ENCODE results near the gene ZFPM1.
"Not testable (repeated sequence)": the region's sequence is repeated elsewhere in the genome, so short reads cannot be mapped to it uniquely, and the experiment has no call there.

The ZFPM1 gene

DNA sequence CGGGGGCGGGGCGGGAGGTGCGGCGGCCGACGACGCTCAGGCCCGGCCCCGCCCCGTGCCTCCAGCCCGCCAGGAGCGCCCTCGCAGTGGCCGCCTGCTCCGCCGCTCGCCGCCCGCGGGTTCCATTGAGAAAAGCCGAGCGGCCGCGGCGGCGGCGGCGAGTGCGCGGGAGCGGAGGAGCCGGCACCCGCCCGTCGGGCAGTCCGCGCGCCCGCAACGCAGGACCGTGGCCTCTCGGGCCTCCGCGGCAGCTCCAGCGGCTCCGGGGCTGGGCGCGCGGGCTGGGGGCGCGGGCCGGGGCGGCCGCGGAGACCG, at the start of gene ZFPM1:
Gene ZFPM1, plus strand, starts transcription at position 64 of the 315 bp plus-strand sequence. CDS start 359 bp downstream, outside the sequence.
- no peak for DNase-seq

DNA sequence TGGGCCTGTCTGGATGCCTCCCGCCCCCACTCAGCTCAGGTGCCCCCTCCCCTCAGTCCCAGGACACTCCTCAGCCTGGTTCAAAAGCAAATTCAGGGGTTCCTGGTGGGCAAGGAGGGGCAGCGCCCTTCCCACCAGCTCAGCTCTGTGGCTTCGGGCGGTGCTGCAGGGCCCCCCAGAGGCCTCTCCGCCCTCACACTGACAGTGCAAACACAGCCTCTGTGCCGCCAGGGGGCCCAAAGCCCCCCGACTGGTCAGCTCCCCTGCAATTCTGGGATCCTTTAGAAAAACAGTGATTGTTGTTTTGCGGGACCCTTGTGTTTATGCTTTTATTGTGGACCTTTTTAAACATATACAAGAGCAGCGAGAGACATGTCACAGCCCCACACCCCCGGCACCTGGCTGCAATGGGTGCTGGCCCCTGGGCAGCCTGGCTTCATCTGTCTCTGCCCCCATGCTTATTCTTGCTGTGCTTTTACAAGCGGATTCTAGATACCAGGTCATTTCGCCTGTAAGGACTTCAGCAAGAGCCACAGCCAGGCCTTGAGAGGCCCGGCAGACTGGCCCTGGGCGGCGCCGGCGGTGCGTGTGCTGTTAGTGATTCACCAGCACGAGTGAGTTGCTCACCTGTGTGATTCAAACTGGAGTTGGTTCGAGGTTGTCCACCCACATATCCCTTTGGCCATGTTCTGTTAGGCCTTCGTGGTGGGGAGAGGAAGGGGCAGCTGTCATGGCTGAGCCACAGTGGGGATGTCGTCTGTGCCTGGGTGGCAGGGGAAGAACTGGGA, 49.1 kb upstream of the ZFPM1 start:
- no peak for DNase-seq

DNA sequence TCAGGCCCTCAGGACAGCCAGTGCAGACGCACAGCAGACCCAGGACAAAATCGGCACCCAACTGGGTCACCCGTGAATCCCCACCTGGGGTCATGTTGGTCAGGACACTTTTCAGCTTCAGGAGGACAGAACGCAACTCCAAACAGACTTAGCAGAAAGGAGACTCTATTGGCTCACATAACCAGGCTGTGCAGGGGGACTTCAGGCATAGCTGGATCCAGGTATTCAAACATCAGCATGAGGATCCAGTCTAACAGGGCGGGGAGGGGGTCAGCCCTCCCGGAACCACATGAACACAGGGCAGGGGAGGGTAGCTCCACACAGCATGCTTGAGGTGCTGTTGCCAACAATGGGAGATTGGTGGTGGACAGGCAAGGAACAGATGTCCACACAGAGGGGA, 48.3 kb upstream of the ZFPM1 start:
- DNase-seq: no peak

DNA sequence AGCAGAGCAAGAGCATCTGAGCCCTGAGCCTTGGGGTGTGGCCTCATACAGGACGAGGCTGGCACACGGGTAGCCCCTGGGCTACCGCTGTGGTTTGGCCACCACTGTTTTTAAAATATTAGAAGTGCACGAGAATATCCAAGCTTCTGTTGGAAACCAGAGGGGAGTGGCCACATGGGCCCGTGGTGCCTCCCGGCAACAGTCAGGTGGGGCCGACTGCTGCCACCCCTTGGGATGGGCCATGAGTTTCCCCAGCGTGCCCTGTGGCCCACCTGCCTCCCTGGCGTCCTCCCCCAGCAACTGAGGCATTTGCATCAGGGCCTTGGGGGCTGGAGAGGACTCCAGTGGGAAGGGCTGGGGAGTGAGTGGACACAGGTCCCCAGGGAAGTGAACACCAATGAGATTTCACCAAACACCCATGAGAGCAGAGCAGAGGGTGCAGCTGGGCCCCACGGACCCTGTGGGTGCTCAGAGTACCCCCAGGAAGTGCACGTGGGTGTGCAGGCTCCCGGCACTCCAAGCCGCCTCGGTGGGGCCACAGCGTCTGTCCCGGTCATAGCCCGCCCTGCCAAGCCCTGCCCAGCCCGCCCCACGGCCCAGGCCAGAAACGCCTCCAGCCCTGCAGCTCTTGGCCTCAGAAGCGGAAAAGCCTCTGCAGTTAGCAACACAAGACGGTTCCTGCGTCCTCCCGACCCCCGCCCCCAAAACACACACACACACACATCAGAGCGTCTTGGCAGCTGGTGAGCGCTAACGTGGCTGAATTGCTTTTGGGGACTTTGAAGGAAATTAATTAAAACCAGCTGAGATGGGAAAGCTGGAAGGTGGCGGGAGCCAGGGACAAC, 47.6 kb upstream of the ZFPM1 start:
- DNase-seq: peak; percentile 80

DNA sequence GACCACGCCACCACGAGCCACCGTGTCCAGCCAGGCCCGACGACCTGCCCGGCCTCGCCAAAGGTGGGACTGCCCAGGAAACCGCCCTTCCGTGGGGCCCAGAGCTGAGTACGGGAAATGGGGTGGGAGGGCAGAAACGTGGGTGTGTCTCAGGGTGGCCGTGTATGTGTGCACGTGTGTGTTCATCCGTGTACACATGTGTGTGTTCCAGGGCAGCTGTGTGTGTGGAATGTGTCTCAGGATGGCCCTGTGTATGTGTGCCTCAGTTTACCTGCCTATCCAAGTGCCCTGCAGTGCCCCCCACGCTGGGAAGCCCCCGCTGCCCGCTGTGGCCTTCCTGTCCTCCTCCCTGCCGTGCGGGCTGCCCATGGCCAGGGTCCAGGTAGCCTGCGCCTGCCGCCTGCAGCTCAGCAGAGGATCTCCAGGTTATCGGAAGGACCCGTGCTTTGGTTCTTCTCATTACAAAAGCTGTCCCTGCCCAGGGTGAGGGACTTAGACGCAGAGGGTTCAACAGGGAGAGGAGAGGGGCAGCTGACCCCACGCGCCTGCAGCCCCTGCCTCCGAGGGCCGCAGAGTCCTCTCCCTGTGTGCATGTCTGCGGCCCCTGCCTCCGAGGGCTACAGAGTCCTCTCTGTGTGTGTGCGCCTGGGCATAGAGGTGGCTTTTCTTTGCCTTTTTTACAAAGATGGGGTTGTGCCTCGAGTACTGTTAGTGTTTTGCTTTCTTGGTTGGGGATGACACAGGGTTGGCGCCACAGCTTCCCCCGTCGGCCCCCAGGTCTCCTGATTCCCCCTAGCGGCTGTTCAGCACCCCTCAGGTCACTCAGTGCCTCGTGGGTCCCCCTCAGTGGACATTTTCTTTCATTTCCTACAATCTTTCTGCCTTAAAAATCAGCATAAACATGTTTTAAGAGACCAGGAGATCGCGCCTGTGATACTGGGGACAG, 46.7 kb upstream of the ZFPM1 start:
- no peak for DNase-seq

DNA sequence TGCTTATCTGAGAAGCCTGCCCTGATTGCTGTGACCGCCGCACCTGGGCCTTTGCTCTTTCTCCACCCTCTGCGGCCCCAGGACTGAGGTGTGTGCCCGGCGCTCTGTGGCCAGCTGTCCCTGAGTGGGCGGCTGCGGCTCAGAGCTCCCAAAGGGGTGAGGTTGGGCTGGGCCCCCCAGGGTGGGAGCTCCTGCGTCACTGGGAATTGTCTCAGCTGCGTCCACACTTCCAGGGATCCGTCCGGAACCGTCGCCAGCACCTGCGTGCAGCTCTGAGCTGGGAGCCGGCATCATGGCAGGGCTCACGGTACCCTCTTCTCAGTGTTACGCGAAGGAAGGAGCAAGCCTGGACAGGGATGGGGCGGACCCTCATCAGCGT, 46.0 kb upstream of the ZFPM1 start:
- no peak for DNase-seq

DNA sequence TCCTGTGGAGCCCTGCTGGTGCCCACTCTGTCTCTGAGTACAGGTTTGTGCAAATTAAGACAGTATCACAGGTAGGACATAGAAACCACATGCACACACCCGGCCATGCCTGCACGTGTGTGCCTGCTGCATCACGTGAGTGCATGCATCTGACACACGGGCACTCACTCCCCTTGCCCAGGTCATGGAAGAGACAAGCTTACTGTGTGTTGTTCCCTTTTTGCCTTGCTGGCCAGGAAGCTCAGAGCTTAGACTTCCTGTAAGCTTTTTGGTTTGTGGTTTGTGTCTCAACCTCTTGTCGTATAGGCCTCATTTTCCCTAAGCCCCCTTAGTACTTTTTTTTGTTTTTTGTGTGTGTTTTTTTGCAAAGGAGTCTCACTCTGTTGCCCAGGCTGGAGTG, 45.3 kb upstream of the ZFPM1 start:
- DNase-seq: no peak

DNA sequence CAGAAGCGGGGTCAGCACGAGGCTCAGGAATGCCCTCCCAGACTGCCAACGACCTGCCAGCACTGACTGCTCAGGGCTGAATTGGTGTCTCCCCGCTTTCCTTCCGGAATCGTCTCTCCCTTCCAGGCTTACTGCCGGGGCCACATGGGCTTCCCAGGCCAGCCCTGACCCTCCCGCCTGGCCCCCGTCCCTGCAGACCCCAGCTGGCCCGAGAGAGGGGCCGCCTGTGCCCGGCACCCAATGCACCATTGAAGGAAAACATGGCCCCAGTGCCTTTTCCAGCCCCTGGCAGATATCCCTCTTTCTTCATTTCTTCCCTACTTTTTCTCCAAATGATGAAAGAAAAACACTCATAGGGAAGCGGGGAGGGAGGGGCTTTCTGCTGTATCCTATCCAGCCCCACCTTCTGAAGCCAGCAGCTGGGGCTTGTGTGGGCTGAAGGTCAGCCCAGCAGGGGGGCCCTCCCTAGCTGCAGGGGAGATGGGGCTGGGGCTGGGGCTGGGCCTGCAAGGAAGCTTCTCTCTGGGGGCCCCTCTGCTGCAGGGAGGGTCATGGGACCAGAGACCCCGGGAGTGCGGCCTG, 44.4 kb upstream of the ZFPM1 start:
- no peak for DNase-seq

DNA sequence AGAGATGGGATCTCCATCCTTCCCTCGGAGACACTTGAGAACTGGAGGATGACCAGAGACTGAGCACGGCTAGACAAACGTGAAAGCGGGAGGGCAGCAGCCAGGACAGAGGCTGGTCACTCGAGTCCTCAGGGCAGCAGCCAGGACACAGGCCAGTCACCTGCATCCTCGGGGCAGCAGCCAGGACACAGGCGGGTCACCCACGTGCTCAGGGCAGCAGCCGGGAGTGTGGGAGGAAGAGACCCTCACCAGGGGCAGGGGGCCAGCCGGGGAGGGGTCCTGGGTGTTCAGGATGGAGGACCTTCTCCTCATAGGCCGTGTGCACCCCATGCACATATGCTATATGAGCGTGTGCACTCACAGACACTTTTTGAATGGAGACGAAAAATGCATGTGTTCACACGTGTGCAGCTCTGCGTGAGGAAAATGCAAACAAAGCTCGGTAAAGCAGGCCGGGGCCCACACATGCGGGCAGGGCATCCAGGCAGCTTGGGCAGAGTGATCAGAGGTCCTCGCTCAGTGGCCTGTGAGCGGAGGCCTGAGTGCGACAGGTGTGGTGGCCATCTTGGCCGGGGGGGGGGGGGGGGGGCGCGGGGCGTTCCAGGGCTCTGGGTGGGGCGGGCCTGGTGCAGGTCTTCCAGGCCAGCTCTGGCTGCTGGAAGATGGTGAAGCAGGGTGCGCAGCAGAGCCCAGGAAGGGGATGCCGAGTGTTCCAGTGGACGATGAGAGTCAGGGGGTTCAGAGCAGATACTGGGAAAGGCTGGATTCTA, 43.6 kb upstream of the ZFPM1 start:
- DNase-seq: no peak

DNA sequence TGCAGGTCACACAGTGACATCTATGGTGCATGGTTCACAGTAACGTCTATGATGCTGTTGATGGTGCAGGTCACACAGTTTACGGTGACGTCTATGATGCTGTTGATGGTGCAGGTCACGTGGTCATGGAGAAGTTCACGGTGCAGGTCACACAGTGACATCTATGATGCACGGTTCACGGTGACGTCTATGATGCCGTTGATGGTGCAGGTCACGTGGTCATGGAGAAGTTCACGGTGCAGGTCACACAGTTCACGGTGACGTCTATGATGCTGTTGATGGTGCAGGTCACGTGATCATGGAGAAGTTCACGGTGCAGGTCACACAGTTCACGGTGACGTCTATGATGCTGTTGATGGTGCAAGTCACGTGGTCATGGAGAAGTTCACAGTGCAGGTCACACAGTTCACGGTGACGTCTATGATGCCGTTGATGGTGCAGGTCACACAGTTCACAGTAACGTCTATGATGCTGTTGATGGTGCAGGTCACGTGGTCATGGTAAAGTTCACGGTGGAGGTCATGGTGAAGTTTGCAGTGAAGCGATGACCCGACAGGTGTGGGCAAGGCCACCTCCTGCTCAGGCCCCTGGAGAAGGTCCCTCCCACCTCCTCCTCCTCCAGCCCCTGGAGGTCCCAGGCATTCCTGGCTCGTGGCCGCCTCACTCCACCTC, 42.6 kb upstream of the ZFPM1 start:
- DNase-seq: not testable (repeated sequence)

DNA sequence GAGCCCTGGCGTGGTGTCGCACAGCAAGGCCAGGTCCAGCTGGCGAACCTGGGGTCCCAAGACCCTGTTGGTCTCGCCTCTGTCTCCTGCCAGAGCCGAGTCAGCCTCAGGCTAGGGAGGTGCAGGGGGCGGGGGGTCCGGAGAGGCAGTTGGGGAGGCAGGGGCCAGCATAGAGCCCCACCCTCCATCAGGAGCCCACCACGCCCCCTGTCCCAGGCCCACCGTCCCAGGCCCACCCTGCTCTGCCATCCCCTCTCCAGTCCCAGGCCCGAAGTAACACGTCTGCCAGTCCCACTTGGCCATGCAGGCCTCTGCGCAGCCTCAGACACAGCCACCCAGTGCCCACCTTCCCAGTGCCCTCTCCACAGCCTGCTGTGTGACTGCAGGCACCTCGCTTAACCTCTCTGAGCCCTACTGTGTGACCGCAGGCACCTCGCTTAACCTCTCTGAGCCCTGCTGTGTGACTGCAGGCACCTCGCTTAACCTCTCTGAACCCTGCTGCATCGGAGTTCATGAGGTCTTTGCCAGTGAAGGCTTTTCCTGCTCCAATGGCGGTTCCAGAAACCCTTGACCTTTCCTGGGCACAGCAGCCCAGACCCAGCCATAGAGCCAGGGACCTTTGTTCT, 41.0 kb upstream of the ZFPM1 start:
- no peak for DNase-seq

DNA sequence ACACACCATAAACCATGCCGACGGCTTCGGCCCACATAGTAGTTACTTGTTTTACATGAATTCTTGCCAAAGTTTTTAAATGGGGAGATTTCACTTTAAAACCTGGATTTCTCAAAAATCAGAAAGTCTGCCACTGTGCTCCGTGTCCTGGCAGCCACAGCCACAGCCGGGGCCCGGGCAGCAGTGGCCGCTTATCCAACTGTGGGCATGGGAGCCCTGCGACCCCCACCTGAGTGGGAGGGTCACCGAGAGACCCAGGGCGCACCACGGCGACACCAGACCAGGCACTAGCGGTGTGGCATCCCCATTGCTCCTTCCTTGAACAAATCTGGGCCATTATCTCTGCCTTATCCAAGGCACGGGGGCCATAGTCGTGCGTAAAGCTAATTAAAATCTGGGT, 40.3 kb upstream of the ZFPM1 start:
- no peak for DNase-seq

DNA sequence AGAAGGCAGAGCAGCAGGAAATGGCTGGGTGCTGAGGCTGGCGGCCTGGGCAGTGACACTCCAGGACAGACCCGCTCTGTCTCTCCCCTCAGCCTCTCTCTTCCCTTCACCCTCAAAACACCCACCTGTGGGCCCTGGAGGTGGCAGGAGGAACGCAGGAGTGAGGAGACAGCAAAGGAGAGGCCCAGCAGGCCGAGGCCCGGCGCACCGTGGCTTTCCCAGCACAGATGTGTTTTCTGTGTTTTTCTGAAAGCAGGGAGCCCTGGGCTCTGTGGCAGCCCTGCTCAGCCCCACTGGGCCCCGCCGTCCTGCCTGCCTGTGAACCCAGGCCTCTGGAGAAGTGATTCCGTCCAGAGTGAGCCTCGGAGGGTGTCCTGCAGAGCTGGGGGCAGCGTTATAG, 39.8 kb upstream of the ZFPM1 start:
- DNase-seq: no peak

DNA sequence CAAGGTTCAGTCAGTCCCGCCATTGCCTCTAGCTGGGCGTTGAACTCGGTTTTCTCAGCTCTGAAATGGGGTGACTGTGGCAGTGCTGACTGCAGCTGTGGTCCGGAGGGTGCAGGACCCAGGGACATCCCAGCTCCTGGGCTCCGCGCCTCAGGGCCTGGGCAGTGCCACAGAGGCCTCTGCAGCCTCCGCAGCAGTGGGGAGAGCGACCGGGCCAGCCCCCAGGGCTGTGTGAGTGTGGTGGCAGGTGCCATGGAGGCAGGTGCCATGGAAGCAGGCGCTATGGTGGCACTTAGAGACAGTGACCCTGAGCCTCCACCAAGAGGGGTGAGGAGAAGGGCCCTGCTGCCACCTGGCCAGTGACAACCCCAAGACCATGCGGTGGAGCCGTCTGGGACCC, 39.4 kb upstream of the ZFPM1 start:
- DNase-seq: no peak

DNA sequence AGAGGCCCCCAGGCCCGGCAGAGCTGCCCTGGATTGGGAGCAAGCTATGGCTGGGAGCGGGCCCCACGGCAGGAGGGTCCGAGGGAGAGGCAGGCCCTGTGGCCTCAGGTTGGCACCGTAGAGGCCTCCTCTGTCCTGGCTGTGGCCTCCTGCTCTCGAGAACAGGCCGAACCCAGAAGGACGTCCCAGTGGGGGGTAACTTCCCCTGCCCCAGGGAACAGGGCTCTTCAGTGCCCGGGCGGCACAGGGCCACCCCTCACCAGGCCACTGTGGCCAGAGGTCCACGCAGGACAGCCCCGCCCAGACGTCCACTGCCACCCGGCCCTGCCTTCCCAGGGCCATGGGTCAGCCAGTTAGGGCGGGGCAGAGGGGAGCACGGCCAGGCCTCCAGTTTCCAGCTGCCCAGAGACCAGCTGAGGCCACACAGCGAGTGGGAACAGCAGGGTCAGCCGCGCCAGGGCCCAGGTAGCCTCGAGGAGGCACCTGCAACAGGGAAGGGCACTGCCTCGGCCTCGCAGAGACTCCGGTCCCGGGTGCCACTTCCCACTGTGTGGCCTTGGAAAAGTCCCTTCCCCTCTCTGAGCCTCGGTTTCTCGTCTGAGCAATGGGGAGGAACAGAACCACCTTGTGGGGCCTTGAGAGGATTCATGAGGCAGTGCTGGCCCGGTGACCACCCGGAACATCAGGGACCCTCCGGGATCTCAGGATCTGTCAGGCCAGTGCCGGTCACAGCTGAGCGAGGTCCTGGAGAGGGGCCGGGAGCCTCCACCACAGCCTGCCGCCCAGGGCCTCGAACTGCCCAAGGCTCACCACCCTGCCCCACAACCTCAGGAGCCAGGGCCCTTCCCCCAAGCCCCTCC, 38.3 kb upstream of the ZFPM1 start:
- no peak for DNase-seq

DNA sequence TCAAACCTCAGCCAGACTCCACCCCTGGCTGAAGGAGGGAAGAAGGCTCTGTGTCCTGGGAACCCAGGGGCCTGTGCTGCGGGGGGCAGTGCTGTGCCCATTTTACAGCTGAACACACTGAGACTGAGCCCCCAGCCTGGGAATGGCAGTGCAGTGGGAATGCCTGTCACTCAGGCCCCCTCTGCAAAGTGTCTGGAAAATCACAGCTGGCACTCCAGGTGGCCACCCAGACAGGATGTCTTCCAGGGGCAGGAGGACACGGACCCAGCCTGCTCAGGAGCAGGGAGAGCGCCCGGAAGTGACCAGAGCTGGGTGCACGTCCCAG, 37.7 kb upstream of the ZFPM1 start:
- no peak for DNase-seq

DNA sequence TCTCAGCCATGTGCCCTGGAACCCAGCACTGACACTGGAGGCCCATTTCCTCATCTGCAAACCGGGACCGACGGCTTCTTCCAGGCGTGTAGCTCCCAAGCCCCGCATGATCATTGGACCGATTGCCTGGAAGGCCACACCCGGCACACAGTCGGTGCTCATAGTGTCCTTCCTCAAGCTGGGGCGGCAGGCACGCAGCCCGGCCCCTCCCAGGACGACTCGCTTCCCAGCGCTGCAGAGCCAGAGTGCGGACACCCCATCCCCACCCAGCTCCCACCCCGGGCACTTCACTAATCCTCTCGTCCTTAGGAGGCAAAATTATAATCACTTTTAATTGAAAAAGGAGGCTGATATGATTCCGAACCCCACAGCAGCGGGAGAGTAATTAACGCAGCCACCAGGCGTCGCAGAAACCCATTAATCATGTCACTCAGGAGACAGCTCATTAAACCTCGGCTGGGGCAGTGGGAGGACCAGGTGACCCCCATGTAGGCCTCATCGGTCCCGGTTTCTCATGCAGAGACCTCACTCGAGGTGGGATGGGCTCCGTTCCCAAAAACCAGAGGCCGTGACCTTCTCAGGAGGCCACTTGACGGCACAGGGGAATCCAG, 37.3 kb upstream of the ZFPM1 start:
- DNase-seq: no peak

DNA sequence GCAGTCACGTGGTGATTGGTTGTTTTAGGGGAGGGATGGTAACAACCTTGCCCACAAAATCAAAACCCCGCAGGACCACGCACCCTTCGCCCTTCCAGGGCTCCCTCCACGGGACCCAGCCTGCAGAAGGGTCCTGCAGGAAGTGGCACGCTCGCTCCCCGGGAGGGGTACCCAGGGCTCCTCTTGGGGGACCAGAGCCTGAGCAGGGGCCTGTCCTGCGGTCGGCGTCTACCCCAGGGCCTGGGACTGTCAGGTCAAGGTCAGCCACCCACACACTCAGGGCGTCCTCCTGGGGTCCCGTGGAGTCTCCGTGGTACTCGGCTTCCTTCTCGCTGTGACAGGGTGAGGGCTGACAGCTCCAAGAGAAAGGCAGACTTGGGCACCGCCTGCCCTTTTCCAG, 36.4 kb upstream of the ZFPM1 start:
- DNase-seq: no peak

DNA sequence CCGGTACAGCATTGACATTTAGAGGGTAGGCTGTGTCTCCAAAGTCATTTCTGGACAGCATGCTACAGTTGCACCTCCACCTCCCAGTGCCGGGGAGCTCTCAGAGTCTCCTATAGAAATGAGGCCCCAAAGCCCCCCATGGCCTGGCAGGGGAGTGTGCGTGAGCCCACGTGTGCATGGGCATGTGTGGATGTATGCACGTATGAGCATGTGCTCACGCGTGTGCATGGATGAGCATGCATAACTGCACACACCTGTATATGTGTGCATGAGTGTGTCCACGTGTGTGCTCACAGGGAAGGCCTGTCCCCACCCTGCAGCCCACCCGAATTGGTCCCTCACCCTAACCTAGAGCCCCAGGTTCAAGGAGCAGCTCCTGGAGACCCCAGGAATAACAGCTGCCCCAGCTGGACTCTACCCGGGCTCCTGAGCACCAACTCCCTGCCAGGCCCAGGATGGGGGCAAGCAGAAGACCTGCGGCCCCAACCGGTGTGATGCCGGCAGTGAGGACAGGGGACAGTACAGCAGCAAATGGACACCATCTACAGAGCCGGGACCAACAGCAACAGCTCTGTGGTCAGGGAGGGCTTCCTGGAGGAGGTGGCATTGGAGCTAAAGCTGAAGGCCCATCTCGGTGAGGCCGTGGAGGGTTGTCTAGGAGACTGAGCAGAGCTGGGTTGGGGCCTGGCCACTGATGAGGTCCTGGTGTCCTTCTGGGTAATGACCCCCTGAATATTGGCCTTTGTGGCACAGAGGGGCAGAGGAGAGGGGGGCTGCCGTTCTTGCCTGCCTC, 35.2 kb upstream of the ZFPM1 start:
- no peak for DNase-seq

Data from fibroblast of skin of right biceps (primary cell).